Stimulated activated CD4-positive, alpha-beta T cell treated with anti-CD3 and anti-CD28 coated beads, Interleukin-1b, Interleukin-23, amount 100 ng/mL, for 24 hours (primary cell): ENCODE data around the gene DUSP11.
"Not testable (repeated sequence)": the region's sequence is repeated elsewhere in the genome, so short reads cannot be mapped to it uniquely, and the experiment has no call there.

ENCODE experiments used
- DNase-seq, 4 experiments: peaks; one replicate each; pipeline ENCODE4 v3.0.0-alpha.2; 2020; ENCODE audit warnings: low read depth in 4 of 4, low spot score in 1 of 4

DUSP11 gene

GRCh38 chr2:73779467-73780236, at the start of gene DUSP11:
Gene DUSP11, minus strand, starts transcription at chr2:73780103. Its CDS starts 129 bp downstream, at chr2:73779974.
- DNase-seq: peak; percentile 94 to 95 (median 94)

GRCh38 chr2:73828818-73829570, 49.1 kb upstream of the DUSP11 start, which contains the start of gene STAMBP:
Gene STAMBP, plus strand, starts transcription at chr2:73828961. Its CDS starts 1,896 bp downstream, at chr2:73830857.
- DNase-seq: peak; percentile 75 to 87 (median 81)

DNA sequence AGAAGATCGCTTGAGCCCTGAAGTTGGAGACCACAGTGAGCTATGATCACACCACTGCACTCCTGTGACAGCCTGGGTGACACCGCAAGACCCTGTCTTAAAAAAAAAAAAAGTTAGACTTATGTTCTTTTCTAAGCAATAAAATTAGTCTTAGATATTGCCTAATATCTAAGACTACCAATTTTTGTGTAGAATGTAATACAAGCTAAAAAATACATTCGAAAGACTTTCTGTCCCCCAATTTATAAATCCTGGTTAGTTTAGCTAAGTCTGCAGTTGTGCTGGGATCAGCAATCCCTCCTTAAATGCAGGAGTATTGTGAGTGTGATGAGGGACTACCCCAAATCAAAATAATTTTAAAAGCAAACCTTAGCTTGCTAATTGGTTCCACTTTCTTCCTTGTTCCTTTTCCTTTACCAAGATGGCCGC, 48.5 kb upstream of the DUSP11 start:
- no peak for DNase-seq

GRCh38 chr2:73827660-73828388, 47.9 kb upstream of the DUSP11 start:
- no peak for DNase-seq

DNA sequence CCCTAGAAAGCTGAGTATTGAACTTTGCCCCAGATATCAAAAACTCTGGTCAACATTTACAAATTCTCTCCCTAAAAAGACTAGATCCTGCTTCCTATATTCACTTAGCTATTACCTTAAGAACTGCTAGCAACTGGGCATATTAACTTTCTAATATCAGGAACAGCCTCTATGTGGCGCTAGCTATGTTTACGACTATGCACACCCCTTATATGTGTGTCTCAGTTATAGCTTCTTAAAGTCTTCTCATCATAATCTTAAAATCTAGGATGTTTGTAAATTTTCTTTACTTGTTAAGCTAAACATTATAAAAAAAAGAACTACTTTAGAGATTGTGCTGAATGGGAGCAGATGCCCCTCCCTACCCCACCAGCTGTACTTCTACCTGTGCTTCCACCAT, 47.1 kb upstream of the DUSP11 start:
- DNase-seq: no peak

GRCh38 chr2:73825408-73825807, 45.5 kb upstream of the DUSP11 start:
- no peak for DNase-seq

DNA sequence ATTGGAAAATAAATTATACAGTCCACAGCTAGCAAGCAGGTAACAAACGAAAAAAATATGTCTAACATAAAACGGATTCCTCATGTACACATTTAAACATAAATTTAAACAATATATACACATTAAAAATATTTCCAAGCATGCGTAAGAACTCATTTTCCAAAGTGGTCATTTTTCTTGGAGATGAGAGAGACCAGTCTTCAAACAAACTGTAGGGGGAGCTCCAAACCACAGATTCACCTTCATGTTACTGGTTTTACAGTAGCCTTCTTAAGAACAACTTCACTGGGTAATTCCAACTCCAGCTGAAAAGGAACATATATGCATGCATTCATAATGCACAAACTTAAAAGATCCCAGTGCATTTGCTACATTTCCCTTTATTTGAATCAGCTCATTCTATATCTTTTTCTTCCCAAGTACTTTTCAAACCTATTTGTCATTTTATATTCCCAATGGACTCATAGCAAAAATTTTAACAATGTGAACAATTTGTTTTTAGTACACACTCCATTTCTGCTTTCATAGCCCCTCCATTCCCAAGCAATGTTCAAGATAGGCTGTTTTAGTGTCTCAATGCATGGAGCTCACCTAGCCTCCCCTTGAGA, 44.1 kb upstream of the DUSP11 start:
- DNase-seq: no peak

DNA sequence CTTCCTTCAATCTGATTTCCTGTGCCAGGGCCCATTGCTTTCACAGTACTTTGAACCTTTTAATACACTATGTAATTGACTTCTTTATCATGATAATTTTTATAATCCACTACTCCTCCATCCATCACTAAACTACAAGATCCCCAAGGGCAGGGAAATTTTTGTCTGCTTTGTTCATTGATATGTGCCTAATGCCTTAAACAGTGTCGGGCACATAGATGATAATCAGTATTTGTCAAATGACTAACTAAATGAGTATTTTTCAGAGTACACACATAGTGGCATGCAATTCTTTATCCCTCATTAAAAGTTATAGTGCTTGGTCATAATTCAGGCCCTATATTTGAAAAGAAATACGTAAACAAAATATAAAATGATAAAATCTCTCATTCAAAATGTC, 43.5 kb upstream of the DUSP11 start:
- no peak for DNase-seq

GRCh38 chr2:73822991-73823390, 43.1 kb upstream of the DUSP11 start:
- DNase-seq: no peak

- no peak for DNase-seq
Measured at GRCh38 chr2:73822276-73822675, 42.4 kb upstream of the DUSP11 start.

GRCh38 chr2:73821669-73822068, 41.8 kb upstream of the DUSP11 start:
- DNase-seq: no peak

- DNase-seq: peak in 1 of 4 experiments; percentile 18
Measured at GRCh38 chr2:73821227-73821626, 41.3 kb upstream of the DUSP11 start.

GRCh38 chr2:73818296-73818695, 38.4 kb upstream of the DUSP11 start:
- no peak for DNase-seq

- DNase-seq: no peak
Measured at GRCh38 chr2:73812635-73813034, 32.7 kb upstream of the DUSP11 start.

- DNase-seq: no peak
Measured at GRCh38 chr2:73811878-73812277, 32.0 kb upstream of the DUSP11 start.

GRCh38 chr2:73783883-73784282, 4.0 kb upstream of the DUSP11 start, which contains the start of gene C2orf78:
Gene C2orf78, plus strand, starts transcription at chr2:73784183. Its CDS starts 127 bp downstream, at chr2:73784310.
- not testable (repeated sequence) for DNase-seq

DNA sequence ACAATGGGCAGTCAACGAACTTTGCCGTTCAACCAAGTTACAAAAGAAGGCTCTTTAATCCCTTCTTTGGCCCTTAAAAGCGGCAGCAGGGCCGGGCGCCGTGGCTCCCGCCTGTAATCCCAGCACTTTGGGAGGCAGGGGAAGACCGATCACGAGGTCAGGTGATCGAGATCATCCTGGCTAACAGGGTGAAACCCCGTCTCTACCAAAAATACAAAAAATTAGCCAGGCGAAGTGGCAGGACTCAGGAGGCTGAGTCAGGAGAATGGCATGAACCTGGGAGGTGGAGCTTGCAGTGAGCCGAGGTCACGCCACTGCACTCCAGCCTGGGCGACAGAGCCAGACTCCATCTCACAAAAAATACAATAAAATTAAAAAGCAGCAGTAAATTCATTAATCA, 3.5 kb upstream of the DUSP11 start:
- not testable (repeated sequence) for DNase-seq

- DNase-seq: no peak
Measured at GRCh38 chr2:73780237-73780582, 307 bp upstream of the DUSP11 start.

GRCh38 chr2:73778867-73779466, 936 bp downstream of the DUSP11 start:
- DNase-seq: not testable (repeated sequence)

DNA sequence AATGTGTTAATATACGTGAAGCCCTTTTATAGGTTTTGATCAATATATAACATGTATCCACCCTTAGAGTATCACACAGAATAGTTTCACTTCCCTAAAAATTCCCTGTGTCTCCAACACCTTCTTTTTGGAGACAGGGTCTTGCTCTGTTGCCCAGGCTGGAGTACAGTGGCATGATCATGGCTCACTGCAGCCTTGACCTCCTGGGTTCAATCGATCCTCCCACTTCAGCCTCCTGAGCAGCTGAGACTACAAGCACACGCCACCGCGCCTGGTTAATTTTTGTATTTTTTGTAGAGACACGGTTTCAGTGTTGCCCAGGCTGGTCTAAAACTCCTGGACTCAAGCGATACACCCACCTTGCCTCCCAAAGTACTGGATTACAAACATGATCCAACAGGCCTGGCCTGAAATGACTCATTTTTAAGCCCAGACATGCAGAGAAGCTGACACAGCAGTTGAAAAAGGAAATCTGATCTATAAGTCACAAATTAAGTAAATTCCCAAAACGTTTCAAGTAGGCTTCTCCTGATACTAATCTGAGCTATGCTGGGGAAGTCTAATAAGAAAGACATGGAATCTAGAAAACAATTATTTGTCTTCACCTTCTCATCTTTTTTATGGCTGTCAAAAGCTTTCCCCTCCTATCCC, 2.9 kb downstream of the DUSP11 start:
- DNase-seq: no peak
